ENCODE results near the gene USP5.
"Not testable (repeated sequence)": the region's sequence is repeated elsewhere in the genome, so short reads cannot be mapped to it uniquely, and the experiment has no call there.

DNA sequence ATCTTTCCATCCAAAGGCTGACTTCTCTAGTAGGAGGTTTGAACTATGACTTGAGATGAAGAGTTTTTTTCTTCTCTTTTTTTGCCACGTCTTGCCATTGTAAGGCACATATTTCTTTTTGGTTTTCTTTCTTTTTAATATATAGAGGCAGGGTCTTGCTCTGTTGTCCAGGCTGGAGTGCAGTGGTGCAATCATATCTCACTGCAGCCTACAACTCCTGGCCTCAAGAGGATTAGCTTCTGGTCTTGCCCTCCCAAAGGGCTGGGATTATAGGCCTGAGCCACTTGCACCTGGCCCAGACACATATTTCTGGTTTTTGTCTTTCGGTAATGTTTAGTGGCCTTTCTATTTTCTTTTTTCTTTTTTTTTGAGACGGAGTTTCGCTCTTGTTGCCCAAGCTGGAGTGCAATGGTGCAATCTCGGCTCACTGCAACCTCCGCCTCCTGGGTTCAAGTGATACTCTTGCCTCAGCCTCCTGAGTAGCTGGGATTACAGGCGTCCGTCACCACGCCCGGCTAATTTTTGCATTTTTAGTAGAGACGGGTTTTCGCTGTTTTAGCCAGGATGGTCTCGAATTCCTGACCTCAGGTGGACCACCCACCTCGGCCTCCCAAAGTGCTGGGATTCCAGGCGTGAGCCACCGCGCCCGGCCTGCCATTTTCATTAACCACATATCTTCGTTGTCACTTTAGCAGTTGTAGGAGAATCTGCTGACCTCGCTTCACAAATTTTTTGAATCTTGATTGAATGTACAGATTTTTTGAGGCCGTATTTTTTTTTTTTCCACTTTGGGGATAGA, 38.0 kb downstream of the USP5 start:
- TF ChIP-seq, protein P1, sequence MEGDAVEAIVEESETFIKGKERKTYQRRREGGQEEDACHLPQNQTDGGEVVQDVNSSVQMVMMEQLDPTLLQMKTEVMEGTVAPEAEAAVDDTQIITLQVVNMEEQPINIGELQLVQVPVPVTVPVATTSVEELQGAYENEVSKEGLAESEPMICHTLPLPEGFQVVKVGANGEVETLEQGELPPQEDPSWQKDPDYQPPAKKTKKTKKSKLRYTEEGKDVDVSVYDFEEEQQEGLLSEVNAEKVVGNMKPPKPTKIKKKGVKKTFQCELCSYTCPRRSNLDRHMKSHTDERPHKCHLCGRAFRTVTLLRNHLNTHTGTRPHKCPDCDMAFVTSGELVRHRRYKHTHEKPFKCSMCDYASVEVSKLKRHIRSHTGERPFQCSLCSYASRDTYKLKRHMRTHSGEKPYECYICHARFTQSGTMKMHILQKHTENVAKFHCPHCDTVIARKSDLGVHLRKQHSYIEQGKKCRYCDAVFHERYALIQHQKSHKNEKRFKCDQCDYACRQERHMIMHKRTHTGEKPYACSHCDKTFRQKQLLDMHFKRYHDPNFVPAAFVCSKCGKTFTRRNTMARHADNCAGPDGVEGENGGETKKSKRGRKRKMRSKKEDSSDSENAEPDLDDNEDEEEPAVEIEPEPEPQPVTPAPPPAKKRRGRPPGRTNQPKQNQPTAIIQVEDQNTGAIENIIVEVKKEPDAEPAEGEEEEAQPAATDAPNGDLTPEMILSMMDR (IDR thresholded peaks at IDR 0.05): not testable (repeated sequence)
- not testable (repeated sequence) for TF ChIP-seq POLR2A (IDR thresholded peaks at IDR 0.05); POLR2AphosphoS5 (IDR thresholded peaks at IDR 0.05; ENCODE audit: insufficient read depth in 1 of 2, low read depth in 1 of 2)

Data from vagina (tissue), 2 donors.